Body of pancreas (tissue), 4 donors: ENCODE measurements around the gene TOGARAM2. TPM values are rescaled to one million over a fixed set of nuclear protein-coding genes. Genes with fewer than 3 reads are reported as not detected.

Experiments used
- ATAC-seq: fragments of 150-250 bp; one replicate; pipeline ENCODE4 v1.9.1; 2016
- DNase-seq, 4 donors: peaks; one replicate each; pipeline ENCODE4 v3.0.0-alpha.2; 2019
- H3K27ac ChIP-seq, 4 donors: fragments of 200-600 bp; sonication (generic); 1 replicate in 3 of 4; 2 replicates in 1 of 4; pipeline versions ENCODE4 v1.5.1 to v1.6.1; 2016 to 2019; ENCODE audit warnings: mild to moderate bottlenecking in 1 of 4, mixed read lengths in 1 of 4, moderate library complexity in 1 of 4
- H3K27me3 ChIP-seq, 2 donors: fragments of 200-600 bp; sonication (generic); one replicate each; pipeline ENCODE4 v1.6.0; 2016; ENCODE audit warnings: mild to moderate bottlenecking in 1 of 2
- H3K36me3 ChIP-seq, 2 donors: fragments of 200-600 bp; sonication (generic); replicated peaks in 1 of 2; 2 replicates each; pipeline ENCODE4 v1.5.1; 2016; ENCODE audit warnings: low read depth in 2 of 2; ENCODE audit not compliant: insufficient read depth in 1 of 2
- H3K4me1 ChIP-seq: fragments of 200-600 bp; sonication (generic); one replicate; pipeline ENCODE4 v1.6.0; 2016
- H3K4me3 ChIP-seq, 2 donors: fragments of 200-600 bp; sonication (generic); 1 replicate in 1 of 2; 2 replicates in 1 of 2; pipeline ENCODE4 v1.5.1; 2016 to 2019
- H3K9me3 ChIP-seq, 3 donors: fragments of 200-600 bp; sonication (generic); 1 replicate in 2 of 3; 2 replicates in 1 of 3; pipeline ENCODE4 v1.5.1; 2016
- CTCF ChIP-seq, 7 experiments: fragments of 450-650 bp in 4 of 7; fragments of 200-600 bp in 3 of 7; sonication (generic) in 3 of 7; IDR thresholded peaks; one replicate each; pipeline ENCODE4 v1.5.1; 2016 to 2019; ENCODE audit warnings: antibody characterized with exemption in 7 of 7
- POLR2A ChIP-seq, 3 donors: fragments of 450-650 bp; IDR thresholded peaks; one replicate each; pipeline ENCODE4 v1.6.1; 2016; ENCODE audit warnings: antibody characterized with exemption in 3 of 3, mild to moderate bottlenecking in 2 of 3
- WGBS, 2 donors: methylation state at CpG; one replicate each; pipeline ENCODE4 v1.1.5; 2017; 5-methylcytosine and 5-hydroxymethylcytosine counted together
- intact Hi-C: fragments of 100-400 bp; cut with DNase I; formaldehyde crosslinking; loops from one replicate; pipeline ENCODE4 v1.15.1; 2023
- total RNA-seq, 2 donors: library from RNA; depleted of rRNA; stranded (reverse); fragments of >200 nt; gene quantifications; one replicate each; pipeline ENCODE4 v1.1.0, GENCODE V29; 2016

TOGARAM2 gene
- total RNA-seq, 2 donors from 2014 or later: 0.26 TPM; not detected in 1

DNA sequence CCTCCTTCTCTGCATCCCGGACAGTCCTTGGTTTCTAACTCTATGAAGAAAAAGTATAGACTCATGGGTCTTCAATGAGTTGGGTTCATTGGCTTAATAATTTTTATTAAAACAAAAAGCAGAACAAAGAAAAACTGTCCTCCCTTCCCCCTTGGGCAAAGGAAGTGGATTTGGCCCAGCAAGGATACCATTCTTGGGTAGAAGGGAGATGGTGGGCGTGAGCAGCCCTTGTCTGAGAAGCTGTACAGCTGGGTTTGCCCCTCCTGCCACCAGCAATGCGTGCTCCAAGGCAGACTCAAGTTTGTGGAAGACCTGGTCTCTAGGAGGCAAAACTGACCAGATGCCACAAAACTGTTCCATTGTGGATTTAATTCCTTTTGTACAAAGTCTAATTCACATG, 80.5 kb downstream of the TOGARAM2 start:
- Histone ChIP-seq H3K9me3 (no peaks in the 10 kb centered on the region), H3K27ac (no peak overlapping the region), H3K36me3 (no peaks in the 10 kb centered on the region), H3K4me3 (no peak overlapping the region), H3K27me3 (no peaks in the 10 kb centered on the region), H3K4me1 (peaks cover 20% of the 10 kb centered on the region)
- ATAC-seq (no peak), DNase-seq (no peak)
- TF ChIP-seq CTCF (IDR thresholded peaks at IDR 0.05): no peak
- TF ChIP-seq POLR2A (IDR thresholded peaks at IDR 0.05): no peak
- WGBS, 2 donors: 81 to 89% methylated on average over 3 of the region's 3 CpGs
- intact Hi-C loops: no loop called here

DNA sequence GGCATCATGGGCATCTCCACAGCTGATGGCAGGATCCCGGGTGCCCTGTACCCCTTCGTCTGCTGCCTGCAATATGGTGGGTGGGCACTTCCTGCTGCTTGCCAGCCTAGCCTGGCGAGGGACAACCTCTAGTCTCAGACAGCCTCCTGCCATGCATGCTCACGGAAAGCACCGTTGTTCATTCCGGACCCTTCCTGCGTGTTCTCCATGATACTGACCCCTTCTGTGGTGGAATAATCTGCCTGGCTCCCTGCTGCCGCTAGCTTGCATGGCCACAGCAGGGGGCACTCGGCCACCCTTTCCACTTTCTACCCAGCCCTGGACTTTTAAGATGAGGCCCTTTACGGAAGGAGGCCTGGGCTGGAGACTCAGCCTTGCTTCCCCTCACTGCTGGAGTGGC, 81.3 kb downstream of the TOGARAM2 start:
- Histone ChIP-seq H3K4me3 (no peak overlapping the region), H3K9me3 (no peaks in the 10 kb centered on the region), H3K27ac (no peak overlapping the region), H3K27me3 (no peaks in the 10 kb centered on the region), H3K36me3 (no peaks in the 10 kb centered on the region), H3K4me1 (peaks cover 26% of the 10 kb centered on the region)
- WGBS, 2 donors: 93 to 95% methylated on average over 3 to 10 of the region's 10 CpGs
- intact Hi-C loops: no loop called here
- TF ChIP-seq CTCF (IDR thresholded peaks at IDR 0.05) (no peak), POLR2A (IDR thresholded peaks at IDR 0.05) (no peak)
- DNase-seq (no peak), ATAC-seq (no peak)

- 13% methylated on average over 6 of the region's 6 CpGs; no CpG with 5 or more reads in 1 of the 2 donors for WGBS, 2 donors
- Histone ChIP-seq H3K9me3 (no peaks in the 10 kb centered on the region), H3K27me3 (no peaks in the 10 kb centered on the region), H3K4me1 (peaks cover 26% of the 10 kb centered on the region), H3K36me3 (no peaks in the 10 kb centered on the region), H3K27ac (peak overlapping the region in 1 of 4 donors; percentile 7), H3K4me3 (no peak overlapping the region)
- DNase-seq: peak; percentile 63 to 79 (median 73)
- intact Hi-C loops: no loop called here
- TF ChIP-seq CTCF (IDR thresholded peaks at IDR 0.05): no peak
- TF ChIP-seq POLR2A (IDR thresholded peaks at IDR 0.05): no peak
- peak; percentile 58 for ATAC-seq
These were observed 82.0 kb downstream of the TOGARAM2 start for GRCh38 chr2:29063056-29063455.

GRCh38 chr2:29063646-29064345, 82.7 kb downstream of the TOGARAM2 start:
- H3K27ac ChIP-seq: peak overlapping the region in 1 of 4 donors; percentile 7
- ATAC-seq: no peak

More at GRCh38 chr2:29063646-29064345, 82.7 kb downstream of the TOGARAM2 start:
- Histone ChIP-seq H3K27me3 (no peaks in the 10 kb centered on the region), H3K4me3 (no peak overlapping the region), H3K4me1 (peaks cover 26% of the 10 kb centered on the region), H3K36me3 (no peaks in the 10 kb centered on the region), H3K9me3 (no peaks in the 10 kb centered on the region)
- peak in 3 of 4 donors; percentile 43 to 47 (median 45) for DNase-seq
- intact Hi-C loops: no loop called here
- WGBS, 2 donors: 60 to 79% methylated on average over 20 of the region's 20 CpGs
- no peak for TF ChIP-seq POLR2A (IDR thresholded peaks at IDR 0.05)
- TF ChIP-seq CTCF (IDR thresholded peaks at IDR 0.05): no peak
